HepG2 (cell line): Measurements from ENCODE around the gene XPO1. TPM values are rescaled to one million over a fixed set of nuclear protein-coding genes. Genes with fewer than 3 reads are reported as not detected.

Source experiments
- ATAC-seq: fragments of 200-7000 bp; cut with Tn5 transposase; 3 replicates; pipeline ENCODE4 v1.9.1; 2020; ENCODE audit warnings: mild to moderate bottlenecking, moderate library complexity
- BruUV-seq: library from RNA; stranded (reverse); fragments of 400-500 nt; replicated peaks from 2 replicates; lab custom pipeline; 2021; lab: Mats Ljungman, UMichigan
- CTCF ChIA-PET: fragments of 300-600 bp; formaldehyde crosslinking; extraction: SDS; loops from one replicate; lab custom pipeline; 2021; ENCODE audit warnings: low total read pairs, inconsistent platforms, low intra/inter-chr PET ratio; lab: Yijun Ruan, JAX
- POLR2A ChIA-PET: fragments of 350-600 bp; sonication (Branson Sonifier 250); formaldehyde crosslinking; loops from one replicate; lab custom pipeline; 2020; ENCODE audit warnings: antibody characterized with exemption, inconsistent platforms; lab: Yijun Ruan, JAX
- DNase-seq: peaks from one replicate; pipeline ENCODE4 v3.0.0-alpha.2; 2015; ENCODE audit warnings: low spot score
- FAIRE-seq: peaks from 3 replicates; lab custom pipeline; 2011; peaks lifted over from hg19 to GRCh38; lab: Jason Lieb, UNC
- H2AFZ ChIP-seq: one replicate; pipeline ENCODE4 v1.6.1; 2011; ENCODE audit warnings: low read length, inconsistent platforms
- H3K27ac ChIP-seq: fragments of 300-600 bp; 3 replicates; pipeline ENCODE4 v1.8.0; 2011; ENCODE audit warnings: mixed run types, mild to moderate bottlenecking, mixed read lengths, low read length, inconsistent platforms; ENCODE audit not compliant: insufficient read depth; ENCODE audit errors: extremely low read length
- H3K27me3 ChIP-seq, 2 experiments: fragments of 200-600 bp in 1 of 2; 2 replicates in 1 of 2; 3 replicates in 1 of 2; pipeline versions ENCODE4 v1.6.0 to v1.8.0; 2011; ENCODE audit warnings: low read length in 2 of 2, mild to moderate bottlenecking in 2 of 2, moderate library complexity in 2 of 2, inconsistent platforms in 1 of 2; ENCODE audit not compliant: insufficient read depth in 2 of 2, control insufficient read depth in 1 of 2
- H3K36me3 ChIP-seq, 2 experiments: fragments of 200-600 bp in 1 of 2; replicated peaks in 1 of 2; 2 replicates in 1 of 2; 3 replicates in 1 of 2; pipeline versions ENCODE4 v1.5.1 to v1.8.0; 2011; ENCODE audit warnings: low read length in 2 of 2, inconsistent platforms in 1 of 2; ENCODE audit not compliant: insufficient read depth in 2 of 2, control insufficient read depth in 1 of 2
- H3K4me1 ChIP-seq: 2 replicates; pipeline ENCODE4 v1.5.1; 2012; ENCODE audit warnings: low read length, inconsistent platforms; ENCODE audit not compliant: insufficient read depth
- H3K4me2 ChIP-seq: 2 replicates; pipeline ENCODE4 v1.6.0; 2011; ENCODE audit warnings: low read depth, low read length, inconsistent platforms
- H3K4me3 ChIP-seq, 3 experiments: fragments of 200-600 bp in 1 of 3; sonication (generic), shearing (Covaris generic) in 1 of 3; replicated peaks in 1 of 3; 2 replicates each; pipeline ENCODE4 v1.5.1; 2011 to 2016; ENCODE audit warnings: low read length in 3 of 3, inconsistent platforms in 2 of 3, low read depth in 2 of 3, mild to moderate bottlenecking in 2 of 3, control low read depth in 1 of 3, mixed read lengths in 1 of 3; ENCODE audit not compliant: insufficient read depth in 1 of 3
- H3K79me2 ChIP-seq: one replicate; pipeline ENCODE4 v1.6.1; 2011; ENCODE audit warnings: low read length, inconsistent platforms; ENCODE audit not compliant: insufficient read depth
- H3K9ac ChIP-seq: 2 replicates; pipeline ENCODE4 v1.6.0; 2011; ENCODE audit warnings: mild to moderate bottlenecking, low read depth, low read length, inconsistent platforms; ENCODE audit not compliant: insufficient read depth
- H3K9me3 ChIP-seq: 2 replicates; pipeline ENCODE4 v1.5.1; 2012; ENCODE audit warnings: mild to moderate bottlenecking, low read length
- H4K20me1 ChIP-seq: 2 replicates; pipeline ENCODE4 v1.6.0; 2011; ENCODE audit warnings: inconsistent platforms, mild to moderate bottlenecking, low read length, moderate library complexity; ENCODE audit not compliant: insufficient read depth
- DMAP1 ChIP-seq: IDR thresholded peaks from 2 replicates; pipeline ENCODE4 v1.6.1; 2016
- E2F5 ChIP-seq: sonication (generic); formaldehyde crosslinking; conservative IDR thresholded peaks from 2 replicates; pipeline ENCODE4 v1.4.0; 2020; ENCODE audit warnings: missing genetic modification reagents
- GABPA ChIP-seq, 2 experiments: IDR thresholded peaks; 2 replicates each; pipeline ENCODE4 v1.6.1; 2011 to 2016; ENCODE audit warnings: low read depth in 2 of 2, low read length in 1 of 2, missing biosample characterization in 1 of 2, missing genetic modification characterization in 1 of 2
- HNRNPL ChIP-seq: fragments of 200-400 bp; formaldehyde crosslinking; IDR thresholded peaks from 2 replicates; pipeline ENCODE4 v1.6.1; 2017; ENCODE audit warnings: mild to moderate bottlenecking, low read depth, low read length
- IRF1 ChIP-seq: sonication (generic); formaldehyde crosslinking; IDR thresholded peaks from 2 replicates; pipeline ENCODE4 v1.4.0; 2020; ENCODE audit warnings: low read depth, mild to moderate bottlenecking, missing genetic modification reagents
- NCOA1 ChIP-seq: sonication (generic); formaldehyde crosslinking; IDR thresholded peaks from 2 replicates; pipeline ENCODE4 v1.9.0; 2021; ENCODE audit warnings: missing genetic modification reagents
- NFKBIZ ChIP-seq: IDR thresholded peaks from 2 replicates; pipeline ENCODE4 v1.6.1; 2018; ENCODE audit warnings: missing genetic modification reagents, missing compliant biosample characterization
- PAWR ChIP-seq: sonication (generic); formaldehyde crosslinking; IDR thresholded peaks from 2 replicates; pipeline ENCODE4 v1.4.0; 2020; ENCODE audit warnings: missing genetic modification reagents, mild to moderate bottlenecking, borderline replicate concordance
- POLR2A ChIP-seq, 2 experiments: IDR thresholded peaks; 2 replicates each; pipeline ENCODE4 v1.6.1; 2011; ENCODE audit warnings: low read depth in 2 of 2, low read length in 2 of 2, mild to moderate bottlenecking in 1 of 2, moderate library complexity in 1 of 2; ENCODE audit not compliant: insufficient read depth in 1 of 2
- PTBP1 ChIP-seq: fragments of 200-400 bp; formaldehyde crosslinking; IDR thresholded peaks from 2 replicates; pipeline ENCODE4 v1.6.1; 2018; ENCODE audit warnings: low read length, low read depth; ENCODE audit not compliant: poor library complexity, severe bottlenecking
- SATB2 ChIP-seq: sonication (generic); formaldehyde crosslinking; IDR thresholded peaks from 2 replicates; pipeline ENCODE4 v1.5.0; 2020; ENCODE audit warnings: missing genetic modification reagents
- THAP7 ChIP-seq: sonication (generic); formaldehyde crosslinking; IDR thresholded peaks from 2 replicates; pipeline ENCODE4 v1.8.1; 2023; ENCODE audit warnings: mild to moderate bottlenecking, missing genetic modification reagents
- ZC3H13 ChIP-seq: sonication (generic); formaldehyde crosslinking; IDR thresholded peaks from 2 replicates; pipeline ENCODE4 v1.8.1; 2023; ENCODE audit warnings: mild to moderate bottlenecking, missing genetic modification reagents, moderate library complexity
- ZFP82 ChIP-seq: sonication (generic); formaldehyde crosslinking; IDR thresholded peaks from 2 replicates; pipeline ENCODE4 v1.5.1; 2020; ENCODE audit warnings: mild to moderate bottlenecking, missing genetic modification reagents, borderline replicate concordance
- ZNF501 ChIP-seq: sonication (generic); formaldehyde crosslinking; IDR thresholded peaks from 2 replicates; pipeline ENCODE4 v1.5.1; 2020; ENCODE audit warnings: mild to moderate bottlenecking, moderate library complexity, missing genetic modification reagents
- ZNF615 ChIP-seq: sonication (generic); formaldehyde crosslinking; IDR thresholded peaks from 2 replicates; pipeline ENCODE4 v1.5.0; 2020; ENCODE audit warnings: mild to moderate bottlenecking, missing genetic modification reagents, borderline replicate concordance
- ZNF770 ChIP-seq: sonication (generic); formaldehyde crosslinking; IDR thresholded peaks from 2 replicates; pipeline ENCODE4 v1.5.0; 2020; ENCODE audit warnings: mild to moderate bottlenecking, missing genetic modification reagents
- WGBS: methylation state at CpG from one replicate; pipeline ENCODE4 v1.1.6; 2017; ENCODE audit warnings: low lambda C conversion rate; 5-methylcytosine and 5-hydroxymethylcytosine counted together
- in situ Hi-C: cut with HindIII; loops from 2 replicates; pipeline ENCODE4 v1.10.0; 2017; ENCODE audit warnings: low pct_unique_long_range_greater_than_20kb; ENCODE audit not compliant: extremely low pct_ligation_motif_present
- intact Hi-C: fragments of 100-400 bp; cut with micrococcal nuclease; formaldehyde crosslinking; loops from one replicate; pipeline ENCODE4 v1.10.0; 2022; ENCODE audit not compliant: unreplicated experiment
- polyA plus RNA-seq, 8 experiments: library from polyadenylated mRNA; depleted of rRNA in 3 of 8; stranded (reverse) in 7 of 8; unstranded in 1 of 8; fragments of >200 nt; fragmentation: Illumina TruSeq in 4 of 8; extraction: Trizol in 4 of 8; gene quantifications; 2 replicates each; pipeline versions ENCODE4 v1.2.1 to v1.2.3, GENCODE V29; 2011 to 2016; ENCODE audit warnings: low read depth in 4 of 8, missing spikeins in 1 of 8, mixed read lengths in 1 of 8; ENCODE audit not compliant: insufficient read depth in 1 of 8
- total RNA-seq, 5 experiments: library from RNA; depleted of rRNA; stranded (reverse); fragments of >200 nt; fragmentation: Illumina TruSeq; extraction: Trizol; gene quantifications; 2 replicates each; pipeline ENCODE4 v1.2.3, GENCODE V29; 2016; ENCODE audit warnings: low read depth in 1 of 5

The XPO1 gene
- total and polyA plus RNA-seq, 2 of the 13 experiments (the other 11 are each of a cell fraction or from before 2014, with no cell fraction given): 67.4 to 212 TPM

GRCh38 chr2:61470965-61471904 is 66.9 kb downstream of the XPO1 start, which contains the start of gene USP34:
TSS of gene USP34 (minus strand) at chr2:61471087. CDS start at chr2:61470692, 395 bp downstream.
- H3K9ac ChIP-seq: peak within 1 kb of the TSS; percentile 98
- ChIA-PET CTCF (no interaction called here), POLR2A (interaction anchor here (0.9 to 2.7 kb wide), 7 partner anchors 10 to 293 kb away, joined by 3 to 21 read pairs (median 6); partner anchors contain the start of gene XPO1)
- H4K20me1 ChIP-seq: peaks cover 11% of the 10 kb centered on the region; the same call in 1 of the 2 replicates
- H3K4me3 ChIP-seq: peak within 1 kb of the TSS; percentile 89 to 99 (median 91)
- peak within 1 kb of the TSS; percentile 97 for H3K4me2 ChIP-seq
- FAIRE-seq (no peak), ATAC-seq (peak; percentile 89), DNase-seq (peak; percentile 92)
- H2AFZ ChIP-seq: no peak within 1 kb of the TSS
- H3K36me3 ChIP-seq: peaks cover 2 to 9% of the 10 kb centered on the region in 2 experiments; a peak in 2 of 5 replicates
- no peaks in the 10 kb centered on the region for H3K9me3 ChIP-seq
- intact Hi-C loops: loop anchor here (1.0 to 2.0 kb wide), 3 partner anchors 28 to 65 kb away; no protein-coding TSS in a partner anchor
- in situ Hi-C loops: loop anchor here (5.0 kb wide), 1 partner anchor 49 kb away; no protein-coding TSS in a partner anchor
- 1% methylated on average over 84 of the region's 91 CpGs for WGBS
- peaks cover 41% of the 10 kb centered on the region for H3K4me1 ChIP-seq
- BruUV-seq: TSS peak; percentile 85
- H3K27me3 ChIP-seq: no peaks in the 10 kb centered on the region; a peak in 1 of 5 replicates
- H3K27ac ChIP-seq: peak within 1 kb of the TSS; percentile 97
- peaks cover 54% of the 10 kb centered on the region for H3K79me2 ChIP-seq
- TF ChIP-seq ZC3H13 (CRISPR knock-in tag) (peak; percentile 83), ZFP82 (CRISPR knock-in tag) (peak; percentile 71; the same call in 1 of the 2 replicates), POLR2A (IDR thresholded peaks at IDR 0.05; ENCODE audit: insufficient read depth in 1 of 2, low read depth in 2 of 2, low read length in 2 of 2) (peak; percentile 90 to 97), GABPA (IDR thresholded peaks at IDR 0.05; ENCODE audit: low read depth, low read length) (peak; percentile 70), GABPA (CRISPR knock-in tag; IDR thresholded peaks at IDR 0.05; ENCODE audit: low read depth) (peak; percentile 88), HNRNPL (0 out of 2 replicates have a peak, but pooled peaks have one; percentile 48), ZNF615 (no peak), NCOA1 (CRISPR knock-in tag) (peak; percentile 97), IRF1 (CRISPR knock-in tag) (0 out of 2 replicates have a peak, but pooled peaks have one; percentile 37), ZNF501 (CRISPR knock-in tag) (peak; percentile 74), THAP7 (CRISPR knock-in tag) (0 out of 2 replicates have a peak, but pooled peaks have one; percentile 71), NFKBIZ (peak; percentile 33; the same call in 1 of the 2 replicates), PTBP1 (peak; percentile 46), ZNF770 (no peak; the same call in 1 of the 2 replicates), E2F5 (CRISPR knock-in tag) (no peak), SATB2 (CRISPR knock-in tag) (no peak), PAWR (CRISPR knock-in tag) (no peak), DMAP1 (CRISPR knock-in tag) (peak; percentile 91)
